HG03159 (cell line): ENCODE results near the gene MARS1.
"Not testable (repeated sequence)": the region's sequence is repeated elsewhere in the genome, so short reads cannot be mapped to it uniquely, and the experiment has no call there.

Source experiments
- ATAC-seq: cut with Tn5 transposase; IDR thresholded peaks from one replicate; pipeline ENCODE4 v1.9.1; 2021; ENCODE audit warnings: mild to moderate bottlenecking, moderate library complexity; ENCODE audit not compliant: unreplicated experiment

The MARS1 gene

DNA sequence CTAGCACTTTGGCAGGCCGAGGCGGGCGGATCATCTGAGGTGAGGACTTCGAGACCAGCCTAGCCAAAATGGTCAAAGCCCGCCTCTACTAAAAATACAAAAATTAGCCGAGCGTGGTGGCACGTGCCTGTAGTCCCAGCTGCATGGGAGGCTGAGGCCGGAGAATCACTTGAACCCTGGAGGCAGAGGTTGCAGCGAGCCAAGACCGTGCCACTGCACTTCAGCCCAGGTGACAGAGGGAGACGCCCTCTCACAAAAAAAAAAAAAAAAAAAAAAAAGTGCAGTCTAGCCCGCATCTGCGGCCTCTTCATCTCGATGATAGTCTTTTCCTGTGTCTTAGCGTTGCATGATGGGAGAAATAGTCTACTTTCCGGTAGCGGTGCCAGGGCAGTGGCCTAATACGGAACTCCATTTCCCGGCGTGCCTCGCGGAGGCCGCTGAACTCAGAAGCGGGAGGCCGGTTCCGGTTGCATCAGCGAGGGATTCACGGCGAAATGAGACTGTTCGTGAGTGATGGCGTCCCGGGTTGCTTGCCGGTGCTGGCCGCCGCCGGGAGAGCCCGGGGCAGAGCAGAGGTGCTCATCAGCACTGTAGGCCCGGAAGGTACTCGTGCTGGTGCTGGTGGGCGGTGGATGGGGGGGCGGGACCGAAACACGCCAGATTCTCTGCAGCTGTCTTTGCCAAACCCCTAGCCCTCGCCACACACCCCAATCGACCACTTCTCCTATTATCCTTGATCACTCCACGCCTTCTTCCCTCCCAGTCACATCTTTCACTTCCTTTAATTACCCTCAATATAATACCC is at the start of gene MARS1:
Gene MARS1 (plus strand): TSS at position 472 of the 805 bp plus-strand sequence. CDS start 23 bp downstream, at position 495.
- peak; percentile 96 for ATAC-seq

DNA sequence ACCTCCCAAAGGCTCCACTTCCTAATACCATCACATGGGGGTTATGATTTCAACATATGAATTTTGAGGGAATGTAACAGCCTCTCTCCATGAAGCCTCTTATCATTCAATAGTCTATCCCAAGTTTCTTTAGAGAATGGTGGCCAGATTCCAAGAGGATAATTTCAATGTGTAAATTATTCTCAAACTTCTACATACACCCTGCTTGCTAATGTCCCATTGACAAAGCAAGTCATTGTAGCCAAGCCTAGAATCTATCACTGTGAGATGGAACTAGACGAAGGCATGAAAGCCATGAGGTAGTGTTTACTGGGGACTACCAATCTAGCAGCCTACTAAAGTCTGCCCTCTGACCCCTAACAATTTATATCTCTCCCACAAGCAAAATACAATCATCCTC is 49.5 kb upstream of the MARS1 start:
- ATAC-seq, result no peak

DNA sequence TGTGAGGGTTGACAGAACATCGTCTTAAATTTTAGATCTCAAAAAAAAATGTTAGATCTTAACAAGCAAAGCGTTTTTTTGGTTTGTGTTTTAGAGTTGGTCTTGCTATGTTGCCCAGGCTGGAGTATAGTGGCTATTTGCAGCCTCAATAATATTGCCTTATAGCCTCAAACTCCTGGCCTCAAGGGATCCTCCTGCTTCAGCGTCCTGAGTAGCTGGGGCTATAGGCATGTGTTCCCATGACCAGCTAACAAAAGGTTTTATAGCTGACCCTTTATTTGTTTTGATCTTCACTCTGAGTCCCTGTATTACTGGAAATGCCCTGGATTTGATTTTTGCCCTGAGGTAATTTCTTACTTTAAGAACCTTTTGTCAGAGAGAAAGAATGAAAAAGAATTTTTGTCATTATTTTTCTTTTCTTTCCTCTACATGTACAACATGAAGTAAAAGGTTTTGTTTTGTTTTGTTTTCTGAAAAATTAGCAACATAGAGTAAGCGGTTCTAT is 48.1 kb upstream of the MARS1 start:
- no peak for ATAC-seq

- ATAC-seq, result not testable (repeated sequence)
Observed at GRCh38 chr12:57441393-57441792, 46.5 kb upstream of the MARS1 start.

DNA sequence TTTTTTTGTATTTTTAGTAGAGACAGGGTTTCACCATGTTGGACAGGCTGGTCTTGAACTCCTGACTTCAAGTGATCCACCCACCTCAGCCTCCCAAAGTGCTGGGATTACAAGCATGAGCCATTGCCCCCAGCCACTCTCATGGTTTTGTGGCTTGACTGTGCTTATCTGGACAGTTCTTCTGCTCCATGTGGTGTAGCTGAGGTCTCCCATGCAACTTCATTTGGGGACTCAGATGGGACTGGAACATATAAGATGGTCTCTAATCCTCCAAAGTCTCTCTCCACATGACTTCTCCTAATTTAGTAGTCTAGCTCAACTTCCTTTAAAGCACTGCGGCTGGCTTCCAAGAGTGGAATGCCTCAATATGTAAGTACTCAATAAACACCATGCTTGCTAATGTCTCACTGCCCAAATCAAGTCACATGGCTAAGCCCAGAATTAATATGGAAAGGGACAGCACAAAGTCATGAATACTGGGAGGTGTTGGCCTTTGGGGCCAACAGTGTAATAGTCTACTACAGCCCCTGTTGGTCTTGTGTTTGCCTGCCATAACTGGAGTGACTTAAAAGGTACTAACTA is 45.9 kb upstream of the MARS1 start:
- ATAC-seq, result no peak

DNA sequence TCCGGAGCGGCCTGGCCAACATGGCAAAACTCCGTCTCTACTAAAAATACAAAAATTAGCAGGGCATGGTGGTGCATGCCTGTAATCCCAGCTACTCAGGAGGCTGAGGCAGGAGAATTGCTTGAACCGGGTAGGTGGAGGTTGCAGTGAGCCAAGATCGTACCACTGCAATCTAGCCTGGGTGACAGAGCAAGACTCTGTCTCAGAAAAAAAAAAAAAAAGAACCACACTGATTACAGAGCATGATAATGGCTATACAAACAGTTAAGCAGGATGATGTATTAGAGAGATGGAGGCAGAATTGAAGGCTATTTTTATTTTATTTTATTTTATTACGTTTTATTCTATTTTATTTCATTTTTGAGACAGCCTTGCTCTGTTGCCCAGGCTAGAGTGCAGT is 43.5 kb upstream of the MARS1 start:
- not testable (repeated sequence) for ATAC-seq

GRCh38 chr12:57444744-57445143 is 43.1 kb upstream of the MARS1 start:
- no peak for ATAC-seq

DNA sequence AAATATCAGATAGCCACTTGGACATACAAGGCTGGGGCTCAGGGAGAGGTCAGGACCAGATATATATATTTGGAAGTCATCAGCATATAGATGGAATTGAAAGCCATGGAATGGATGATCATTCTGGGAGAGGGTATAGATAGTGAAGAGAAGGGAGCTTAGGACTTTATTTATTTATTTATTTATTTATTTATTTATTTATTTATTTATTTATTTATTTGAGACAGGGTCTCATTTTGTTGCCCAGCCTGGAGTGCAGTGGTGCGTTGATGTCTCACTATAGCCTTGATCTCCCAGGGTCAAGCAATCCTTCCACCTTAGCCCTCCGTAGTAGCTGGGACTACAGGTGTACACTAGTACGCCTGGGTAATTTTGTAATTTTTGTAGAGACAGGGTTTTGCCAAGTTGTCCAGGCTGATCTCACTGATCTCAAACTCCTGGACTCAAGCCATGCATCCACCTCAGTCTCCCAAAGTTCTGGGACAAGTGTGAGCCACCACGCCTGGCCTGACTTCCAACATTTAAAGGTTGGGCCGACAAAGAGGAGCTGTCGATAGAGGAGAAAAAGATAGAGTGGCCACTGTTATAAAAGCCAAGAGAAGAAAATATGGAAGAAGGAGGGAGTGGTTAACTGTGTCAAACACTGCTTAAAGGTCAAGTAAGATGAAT is 41.4 kb upstream of the MARS1 start:
- ATAC-seq, result no peak

DNA sequence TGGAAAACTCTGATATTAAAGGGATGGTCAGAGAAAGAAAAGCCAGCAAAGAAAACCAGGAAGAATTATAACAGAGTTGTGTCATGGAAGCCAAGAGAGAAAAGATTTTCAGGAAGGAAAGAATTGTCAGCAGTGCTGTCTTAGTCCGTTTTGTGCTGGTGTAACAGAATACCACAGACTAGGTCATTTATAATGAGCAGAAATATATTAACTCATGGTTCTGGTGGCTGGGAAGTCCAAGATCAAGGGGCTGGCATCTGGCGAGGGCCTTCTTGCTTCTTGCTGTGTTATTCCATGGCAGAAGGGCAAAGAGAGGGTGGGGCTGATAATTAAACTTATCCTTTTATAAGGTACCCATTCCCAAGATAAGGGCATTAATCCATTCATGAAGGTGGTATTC is 39.2 kb upstream of the MARS1 start:
- ATAC-seq, result no peak

DNA sequence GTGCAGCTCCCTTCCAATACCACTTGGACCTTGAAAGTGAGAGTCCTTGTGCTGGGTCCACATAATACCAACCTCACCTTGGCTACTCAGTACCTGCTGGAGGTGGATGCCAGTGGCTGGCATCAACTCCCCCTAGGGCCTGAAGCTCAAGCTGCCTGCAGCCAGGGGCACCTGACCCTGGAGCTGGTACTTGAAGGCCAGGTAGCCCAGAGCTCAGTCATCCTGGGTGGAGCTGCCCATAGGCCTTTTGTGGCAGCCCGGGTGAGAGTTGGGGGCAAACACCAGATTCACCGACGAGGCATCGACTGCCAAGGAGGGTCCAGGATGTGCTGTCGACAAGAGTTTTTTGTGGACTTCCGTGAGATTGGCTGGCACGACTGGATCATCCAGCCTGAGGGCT is 38.5 kb upstream of the MARS1 start:
- ATAC-seq, result no peak

GRCh38 chr12:57450057-57450456 is 37.8 kb upstream of the MARS1 start:
- ATAC-seq, result no peak

GRCh38 chr12:57451233-57451778 is 36.6 kb upstream of the MARS1 start:
- no peak for ATAC-seq

- no peak for ATAC-seq
Observed at GRCh38 chr12:57452181-57452936, 35.5 kb upstream of the MARS1 start.

DNA sequence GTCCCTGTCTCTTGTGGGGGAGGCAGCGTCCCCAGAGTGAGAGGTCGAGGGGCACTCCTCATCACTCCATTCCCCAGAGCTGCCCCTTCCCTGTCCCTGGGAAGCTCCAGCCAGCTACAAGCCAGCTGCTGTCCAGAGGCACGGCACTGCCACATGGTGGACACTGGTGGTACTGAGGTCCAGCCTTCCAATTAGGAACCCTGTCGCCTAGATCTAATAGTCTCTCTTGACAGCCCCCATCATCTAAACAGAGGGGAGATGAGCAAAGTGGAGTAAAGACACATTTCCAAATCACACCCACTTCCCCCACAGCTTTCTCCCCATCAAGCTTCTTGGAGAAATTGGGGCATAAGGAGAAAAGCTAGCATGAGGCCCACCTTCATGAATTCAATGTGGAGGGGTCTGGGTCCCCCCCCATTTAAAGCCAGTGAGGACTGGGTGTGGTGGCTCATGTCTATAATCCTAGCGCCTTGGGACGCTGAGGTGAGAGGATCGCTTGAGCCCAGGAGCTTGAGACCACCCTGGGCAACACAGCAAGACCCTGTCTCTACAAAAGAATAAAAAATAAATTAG is 34.8 kb upstream of the MARS1 start:
- no peak for ATAC-seq

DNA sequence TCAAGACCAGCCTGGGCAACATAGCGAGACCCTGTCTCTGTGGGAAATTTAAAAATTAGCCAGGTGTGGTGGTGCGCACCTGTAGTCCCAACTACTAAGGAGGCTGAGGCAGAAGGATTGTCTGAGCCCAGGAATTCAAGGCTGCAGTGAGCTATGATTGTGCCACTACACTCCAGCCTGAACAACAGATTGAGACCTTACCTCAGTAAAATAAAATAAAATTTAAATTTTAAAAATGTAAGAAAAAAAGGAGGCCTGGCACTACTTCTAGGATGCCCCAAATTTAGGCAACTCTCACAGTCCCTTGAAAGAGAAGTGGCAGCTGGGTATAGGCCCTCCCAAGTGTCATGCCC is 33.7 kb upstream of the MARS1 start:
- ATAC-seq, result no peak

DNA sequence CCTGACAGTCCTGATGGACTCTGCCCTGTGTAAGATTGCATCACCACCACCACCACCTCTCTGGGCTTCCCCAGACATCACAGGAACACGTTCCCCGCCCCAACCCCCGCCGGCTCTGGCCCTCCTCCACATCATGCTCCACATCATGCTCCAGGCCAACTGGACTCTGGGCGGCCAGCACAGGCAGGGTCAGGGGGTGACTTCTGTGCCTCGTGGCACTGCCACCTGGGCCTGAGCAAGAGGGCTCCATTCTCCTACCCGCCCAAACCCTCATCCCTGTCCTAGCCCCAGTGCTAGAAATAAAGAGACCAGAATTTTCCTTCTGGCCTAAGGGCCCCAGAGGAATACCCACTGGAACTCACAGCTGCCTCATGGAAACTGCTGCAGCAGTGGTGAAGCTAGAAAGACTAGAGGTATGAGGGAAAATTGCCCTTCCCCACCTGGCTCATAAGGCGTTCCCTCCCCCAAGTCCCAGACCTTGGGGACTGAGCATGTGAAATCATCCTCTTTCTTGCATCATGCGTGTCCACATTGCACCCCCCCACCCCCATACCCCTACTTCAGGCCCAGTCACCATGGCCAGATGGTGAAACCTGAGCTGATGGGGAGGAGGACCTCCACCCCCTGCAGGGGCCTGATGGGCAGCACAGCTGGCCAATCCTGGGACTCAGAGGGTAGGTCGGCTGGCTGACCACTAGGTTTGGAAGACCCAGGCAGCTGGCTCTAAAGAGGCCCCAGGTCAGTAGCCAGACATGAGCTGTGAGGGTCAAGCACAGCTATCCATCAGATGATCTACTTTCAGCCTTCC is 33.1 kb upstream of the MARS1 start, which contains the start of gene INHBE:
Gene INHBE (plus strand): TSS at position 742 of the 808 bp plus-strand sequence. CDS start 230 bp downstream, outside the sequence.
- ATAC-seq, result no peak

- no peak for ATAC-seq
Observed at GRCh38 chr12:57455374-57456144, 32.3 kb upstream of the MARS1 start.

DNA sequence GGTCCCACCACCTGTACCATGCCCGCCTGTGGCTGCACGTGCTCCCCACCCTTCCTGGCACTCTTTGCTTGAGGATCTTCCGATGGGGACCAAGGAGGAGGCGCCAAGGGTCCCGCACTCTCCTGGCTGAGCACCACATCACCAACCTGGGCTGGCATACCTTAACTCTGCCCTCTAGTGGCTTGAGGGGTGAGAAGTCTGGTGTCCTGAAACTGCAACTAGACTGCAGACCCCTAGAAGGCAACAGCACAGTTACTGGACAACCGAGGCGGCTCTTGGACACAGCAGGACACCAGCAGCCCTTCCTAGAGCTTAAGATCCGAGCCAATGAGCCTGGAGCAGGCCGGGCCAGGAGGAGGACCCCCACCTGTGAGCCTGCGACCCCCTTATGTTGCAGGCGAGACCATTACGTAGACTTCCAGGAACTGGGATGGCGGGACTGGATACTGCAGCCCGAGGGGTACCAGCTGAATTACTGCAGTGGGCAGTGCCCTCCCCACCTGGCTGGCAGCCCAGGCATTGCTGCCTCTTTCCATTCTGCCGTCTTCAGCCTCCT is 31.6 kb upstream of the MARS1 start:
- peak; percentile 39 for ATAC-seq
